ENCODE data around the gene PAX5. TPM values are rescaled to one million over a fixed set of nuclear protein-coding genes. Genes with fewer than 3 reads are reported as not detected.

The PAX5 gene
- total RNA-seq, 1 donor from 2014 or later, result not detected

GRCh38 chr9:37038302-37038942 lies 4.4 kb upstream of the PAX5 start:
- no peak for TF ChIP-seq CTCF (IDR thresholded peaks at IDR 0.05; ENCODE audit: insufficient read depth, low read length, poor library complexity, severe bottlenecking)
- Histone ChIP-seq H3K36me3 (ENCODE audit: control insufficient read depth, insufficient read depth, low read length) (no peaks in the 10 kb centered on the region), H3K27me3 (ENCODE audit: control insufficient read depth, insufficient read depth, low read length) (peaks cover 80% of the 10 kb centered on the region), H3K4me3 (ENCODE audit: low read depth, low read length) (no peak overlapping the region)
- no peak for DNase-seq (ENCODE audit: low read depth)

GRCh38 chr9:37037503-37038301 lies 3.6 kb upstream of the PAX5 start:
- TF ChIP-seq CTCF (IDR thresholded peaks at IDR 0.05; ENCODE audit: insufficient read depth, low read length, poor library complexity, severe bottlenecking), result no peak
- H3K4me3 ChIP-seq (ENCODE audit: low read depth, low read length), result no peak overlapping the region
- H3K36me3 ChIP-seq (ENCODE audit: control insufficient read depth, insufficient read depth, low read length), result no peaks in the 10 kb centered on the region
- no peak for DNase-seq (ENCODE audit: low read depth)
- H3K27me3 ChIP-seq (ENCODE audit: control insufficient read depth, insufficient read depth, low read length), result peaks cover 80% of the 10 kb centered on the region

GRCh38 chr9:37036776-37037502 lies 2.9 kb upstream of the PAX5 start:
- DNase-seq (ENCODE audit: low read depth), result no peak
- Histone ChIP-seq H3K36me3 (ENCODE audit: control insufficient read depth, insufficient read depth, low read length) (no peaks in the 10 kb centered on the region), H3K4me3 (ENCODE audit: low read depth, low read length) (peak overlapping the region; percentile 25), H3K27me3 (ENCODE audit: control insufficient read depth, insufficient read depth, low read length) (peaks cover 84% of the 10 kb centered on the region)
- TF ChIP-seq CTCF (IDR thresholded peaks at IDR 0.05; ENCODE audit: insufficient read depth, low read length, poor library complexity, severe bottlenecking), result peak; percentile 1

- TF ChIP-seq CTCF (IDR thresholded peaks at IDR 0.05; ENCODE audit: insufficient read depth, low read length, poor library complexity, severe bottlenecking), result no peak
- H3K4me3 ChIP-seq (ENCODE audit: low read depth, low read length), result peak overlapping the region; percentile 25
- DNase-seq (ENCODE audit: low read depth), result no peak
- H3K36me3 ChIP-seq (ENCODE audit: control insufficient read depth, insufficient read depth, low read length), result no peaks in the 10 kb centered on the region
- H3K27me3 ChIP-seq (ENCODE audit: control insufficient read depth, insufficient read depth, low read length), result peaks cover 87% of the 10 kb centered on the region
Measured at GRCh38 chr9:37036371-37036775, 2.3 kb upstream of the PAX5 start.

GRCh38 chr9:37035648-37036370 lies 1.7 kb upstream of the PAX5 start:
- H3K4me3 ChIP-seq (ENCODE audit: low read depth, low read length), result no peak overlapping the region
- no peak for DNase-seq (ENCODE audit: low read depth)
- H3K36me3 ChIP-seq (ENCODE audit: control insufficient read depth, insufficient read depth, low read length), result no peaks in the 10 kb centered on the region
- no peak for TF ChIP-seq CTCF (IDR thresholded peaks at IDR 0.05; ENCODE audit: insufficient read depth, low read length, poor library complexity, severe bottlenecking)
- peaks cover 89% of the 10 kb centered on the region for H3K27me3 ChIP-seq (ENCODE audit: control insufficient read depth, insufficient read depth, low read length)
